ENCODE measurements around the gene VPREB1.

Gene VPREB1

GRCh38 chr22:22210375-22210774 is 34.2 kb upstream of the VPREB1 start:
- Histone ChIP-seq H2BK5ac (ENCODE audit: low read length) (no peak overlapping the region), H3K36me3 (ENCODE audit: control insufficient read depth, insufficient read depth, low read length) (no peaks in the 10 kb centered on the region), H4K5ac (ENCODE audit: low read length) (no peak overlapping the region), H3K56ac (ENCODE audit: low read length) (no peak overlapping the region), H3K18ac (ENCODE audit: low read length) (no peak overlapping the region), H2BK120ac (ENCODE audit: low read depth, low read length) (no peak overlapping the region), H3K27ac (ENCODE audit: low read depth, low read length) (no peak overlapping the region), H3K4me3 (ENCODE audit: low read length) (no peak overlapping the region), H3K4me2 (ENCODE audit: low read length) (no peak overlapping the region), H3K23ac (ENCODE audit: low read length) (no peak overlapping the region), H4K8ac (ENCODE audit: low read depth, low read length) (no peak overlapping the region), H2AK5ac (ENCODE audit: low read length) (no peak overlapping the region), H3K4ac (ENCODE audit: low read depth, low read length) (no peak overlapping the region), H3K27me3 (ENCODE audit: insufficient read depth, low read length, poor library complexity) (peaks cover 6% of the 10 kb centered on the region), H2BK15ac (replicated peaks; ENCODE audit: low read depth) (no peak overlapping the region), H3K79me2 (ENCODE audit: control insufficient read depth, insufficient read depth, low read length) (no peaks in the 10 kb centered on the region), H3K79me1 (ENCODE audit: low read length) (no peaks in the 10 kb centered on the region), H3K9ac (ENCODE audit: low read length) (no peak overlapping the region), H3K4me1 (ENCODE audit: control insufficient read depth, low read depth, low read length) (no peaks in the 10 kb centered on the region)
- WGBS (ENCODE audit: extremely low coverage, insufficient coverage, low lambda C conversion rate): no CpG with 5 or more reads among the region's 4 CpGs
- DNase-seq: no peak

DNA sequence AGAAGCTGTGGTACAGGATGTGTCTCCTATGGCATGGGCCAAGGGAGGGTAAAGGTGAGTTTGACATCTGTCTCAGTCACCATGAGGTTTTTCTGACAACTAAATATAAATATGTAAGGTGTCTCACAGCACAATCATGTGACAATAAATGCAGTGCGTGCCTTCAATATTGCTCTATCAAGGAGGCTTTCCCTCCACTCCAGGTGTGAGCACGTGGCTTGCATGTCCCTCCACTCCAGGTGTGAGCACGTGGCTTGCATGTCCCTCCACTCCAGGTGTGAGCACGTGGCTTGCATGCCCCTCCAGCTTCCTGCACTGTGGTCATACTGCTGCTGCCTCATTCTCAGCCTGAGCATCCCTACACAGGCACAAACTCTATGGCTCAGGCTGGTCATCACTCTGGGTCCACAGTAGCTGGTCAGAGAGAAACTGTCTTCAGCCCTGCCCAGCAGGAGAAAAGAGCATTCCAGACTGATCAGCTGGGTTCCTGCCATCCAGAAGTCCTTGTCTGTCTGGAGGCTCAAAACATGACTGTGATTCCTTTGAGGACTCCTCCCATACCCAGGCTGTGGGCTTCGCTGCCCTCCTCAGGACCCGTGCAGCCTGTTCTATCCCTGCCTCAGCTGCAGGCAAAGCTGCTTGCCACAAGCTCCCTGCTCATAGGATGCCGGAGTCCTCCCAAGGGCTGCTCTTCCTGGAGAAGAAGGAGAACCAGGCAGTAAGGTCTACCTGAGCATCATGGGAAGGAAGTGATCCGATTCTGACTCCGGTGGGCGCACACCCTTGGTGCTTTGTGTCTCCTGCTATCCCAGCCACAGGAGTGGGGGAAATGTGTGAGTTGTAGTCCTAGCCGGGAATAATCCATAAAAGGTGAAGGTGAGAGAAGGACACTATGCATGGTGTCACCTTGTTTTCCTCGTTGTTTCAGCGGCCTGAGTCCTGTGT is 33.4 kb upstream of the VPREB1 start:
- no peak overlapping the region for H2BK5ac ChIP-seq (ENCODE audit: low read length)
- no peak overlapping the region for H3K4me2 ChIP-seq (ENCODE audit: low read length)
- no CpG with 5 or more reads among the region's 13 CpGs for WGBS (ENCODE audit: extremely low coverage, insufficient coverage, low lambda C conversion rate)
- no peak overlapping the region for H4K8ac ChIP-seq (ENCODE audit: low read depth, low read length)
- no peak overlapping the region for H3K56ac ChIP-seq (ENCODE audit: low read length)
- no peaks in the 10 kb centered on the region for H3K36me3 ChIP-seq (ENCODE audit: control insufficient read depth, insufficient read depth, low read length)
- H3K4me1 ChIP-seq (ENCODE audit: control insufficient read depth, low read depth, low read length): no peaks in the 10 kb centered on the region
- H3K9ac ChIP-seq (ENCODE audit: low read length): no peak overlapping the region
- H3K23ac ChIP-seq (ENCODE audit: low read length): no peak overlapping the region
- no peak overlapping the region for H2AK5ac ChIP-seq (ENCODE audit: low read length)
- H2BK120ac ChIP-seq (ENCODE audit: low read depth, low read length): no peak overlapping the region
- H3K4ac ChIP-seq (ENCODE audit: low read depth, low read length): no peak overlapping the region
- peaks cover 11% of the 10 kb centered on the region for H3K27me3 ChIP-seq (ENCODE audit: insufficient read depth, low read length, poor library complexity)
- H4K5ac ChIP-seq (ENCODE audit: low read length): no peak overlapping the region
- no peak for DNase-seq
- no peak overlapping the region for H3K18ac ChIP-seq (ENCODE audit: low read length)
- H3K79me2 ChIP-seq (ENCODE audit: control insufficient read depth, insufficient read depth, low read length): no peaks in the 10 kb centered on the region
- H2BK15ac ChIP-seq (replicated peaks; ENCODE audit: low read depth): no peak overlapping the region
- H3K79me1 ChIP-seq (ENCODE audit: low read length): no peaks in the 10 kb centered on the region
- H3K27ac ChIP-seq (ENCODE audit: low read depth, low read length): no peak overlapping the region
- no peak overlapping the region for H3K4me3 ChIP-seq (ENCODE audit: low read length)

GRCh38 chr22:22213231-22213630 is 31.4 kb upstream of the VPREB1 start:
- H3K56ac ChIP-seq (ENCODE audit: low read length): no peak overlapping the region
- H4K5ac ChIP-seq (ENCODE audit: low read length): no peak overlapping the region
- H4K8ac ChIP-seq (ENCODE audit: low read depth, low read length): no peak overlapping the region
- H3K4ac ChIP-seq (ENCODE audit: low read depth, low read length): no peak overlapping the region
- no peaks in the 10 kb centered on the region for H3K79me2 ChIP-seq (ENCODE audit: control insufficient read depth, insufficient read depth, low read length)
- no peak overlapping the region for H2BK5ac ChIP-seq (ENCODE audit: low read length)
- H3K4me2 ChIP-seq (ENCODE audit: low read length): no peak overlapping the region
- no peak overlapping the region for H2AK5ac ChIP-seq (ENCODE audit: low read length)
- H3K27ac ChIP-seq (ENCODE audit: low read depth, low read length): no peak overlapping the region
- no peaks in the 10 kb centered on the region for H3K36me3 ChIP-seq (ENCODE audit: control insufficient read depth, insufficient read depth, low read length)
- no peak overlapping the region for H3K9ac ChIP-seq (ENCODE audit: low read length)
- H3K79me1 ChIP-seq (ENCODE audit: low read length): no peaks in the 10 kb centered on the region
- H3K23ac ChIP-seq (ENCODE audit: low read length): no peak overlapping the region
- H3K4me1 ChIP-seq (ENCODE audit: control insufficient read depth, low read depth, low read length): no peaks in the 10 kb centered on the region
- no peak overlapping the region for H2BK120ac ChIP-seq (ENCODE audit: low read depth, low read length)
- no peak overlapping the region for H3K4me3 ChIP-seq (ENCODE audit: low read length)
- H3K27me3 ChIP-seq (ENCODE audit: insufficient read depth, low read length, poor library complexity): peaks cover 15% of the 10 kb centered on the region
- WGBS (ENCODE audit: extremely low coverage, insufficient coverage, low lambda C conversion rate): no CpG with 5 or more reads among the region's 5 CpGs
- H2BK15ac ChIP-seq (replicated peaks; ENCODE audit: low read depth): no peak overlapping the region
- no peak overlapping the region for H3K18ac ChIP-seq (ENCODE audit: low read length)
- DNase-seq: no peak

- Histone ChIP-seq H3K4ac (ENCODE audit: low read depth, low read length) (no peak overlapping the region), H3K79me1 (ENCODE audit: low read length) (no peaks in the 10 kb centered on the region), H3K4me2 (ENCODE audit: low read length) (no peak overlapping the region), H3K4me3 (ENCODE audit: low read length) (no peak overlapping the region), H4K8ac (ENCODE audit: low read depth, low read length) (no peak overlapping the region), H3K23ac (ENCODE audit: low read length) (no peak overlapping the region), H4K5ac (ENCODE audit: low read length) (no peak overlapping the region), H3K27me3 (ENCODE audit: insufficient read depth, low read length, poor library complexity) (peaks cover 18% of the 10 kb centered on the region), H2BK5ac (ENCODE audit: low read length) (no peak overlapping the region), H3K27ac (ENCODE audit: low read depth, low read length) (no peak overlapping the region), H3K79me2 (ENCODE audit: control insufficient read depth, insufficient read depth, low read length) (no peaks in the 10 kb centered on the region), H2AK5ac (ENCODE audit: low read length) (no peak overlapping the region), H3K56ac (ENCODE audit: low read length) (no peak overlapping the region), H2BK120ac (ENCODE audit: low read depth, low read length) (no peak overlapping the region), H3K4me1 (ENCODE audit: control insufficient read depth, low read depth, low read length) (no peaks in the 10 kb centered on the region), H3K9ac (ENCODE audit: low read length) (no peak overlapping the region), H3K36me3 (ENCODE audit: control insufficient read depth, insufficient read depth, low read length) (no peaks in the 10 kb centered on the region), H3K18ac (ENCODE audit: low read length) (no peak overlapping the region), H2BK15ac (replicated peaks; ENCODE audit: low read depth) (no peak overlapping the region)
- DNase-seq: no peak
- no CpG with 5 or more reads among the region's 5 CpGs for WGBS (ENCODE audit: extremely low coverage, insufficient coverage, low lambda C conversion rate)
Measured at GRCh38 chr22:22214819-22215329, 29.7 kb upstream of the VPREB1 start.

- Histone ChIP-seq H3K79me1 (ENCODE audit: low read length) (no peaks in the 10 kb centered on the region), H4K5ac (ENCODE audit: low read length) (no peak overlapping the region), H2BK5ac (ENCODE audit: low read length) (no peak overlapping the region), H2AK5ac (ENCODE audit: low read length) (no peak overlapping the region), H3K27me3 (ENCODE audit: insufficient read depth, low read length, poor library complexity) (peaks cover 18% of the 10 kb centered on the region), H2BK120ac (ENCODE audit: low read depth, low read length) (no peak overlapping the region), H3K27ac (ENCODE audit: low read depth, low read length) (no peak overlapping the region), H3K4ac (ENCODE audit: low read depth, low read length) (no peak overlapping the region), H3K23ac (ENCODE audit: low read length) (no peak overlapping the region), H2BK15ac (replicated peaks; ENCODE audit: low read depth) (no peak overlapping the region), H3K4me3 (ENCODE audit: low read length) (no peak overlapping the region), H3K79me2 (ENCODE audit: control insufficient read depth, insufficient read depth, low read length) (no peaks in the 10 kb centered on the region), H3K18ac (ENCODE audit: low read length) (no peak overlapping the region), H3K56ac (ENCODE audit: low read length) (no peak overlapping the region), H3K36me3 (ENCODE audit: control insufficient read depth, insufficient read depth, low read length) (no peaks in the 10 kb centered on the region), H3K9ac (ENCODE audit: low read length) (no peak overlapping the region), H3K4me2 (ENCODE audit: low read length) (no peak overlapping the region), H4K8ac (ENCODE audit: low read depth, low read length) (no peak overlapping the region), H3K4me1 (ENCODE audit: control insufficient read depth, low read depth, low read length) (no peaks in the 10 kb centered on the region)
- DNase-seq: no peak
- WGBS (ENCODE audit: extremely low coverage, insufficient coverage, low lambda C conversion rate): no CpG with 5 or more reads among the region's 5 CpGs
Measured at GRCh38 chr22:22215659-22216449, 28.7 kb upstream of the VPREB1 start.
